ENCODE measurements around the gene STX4.

DNA sequence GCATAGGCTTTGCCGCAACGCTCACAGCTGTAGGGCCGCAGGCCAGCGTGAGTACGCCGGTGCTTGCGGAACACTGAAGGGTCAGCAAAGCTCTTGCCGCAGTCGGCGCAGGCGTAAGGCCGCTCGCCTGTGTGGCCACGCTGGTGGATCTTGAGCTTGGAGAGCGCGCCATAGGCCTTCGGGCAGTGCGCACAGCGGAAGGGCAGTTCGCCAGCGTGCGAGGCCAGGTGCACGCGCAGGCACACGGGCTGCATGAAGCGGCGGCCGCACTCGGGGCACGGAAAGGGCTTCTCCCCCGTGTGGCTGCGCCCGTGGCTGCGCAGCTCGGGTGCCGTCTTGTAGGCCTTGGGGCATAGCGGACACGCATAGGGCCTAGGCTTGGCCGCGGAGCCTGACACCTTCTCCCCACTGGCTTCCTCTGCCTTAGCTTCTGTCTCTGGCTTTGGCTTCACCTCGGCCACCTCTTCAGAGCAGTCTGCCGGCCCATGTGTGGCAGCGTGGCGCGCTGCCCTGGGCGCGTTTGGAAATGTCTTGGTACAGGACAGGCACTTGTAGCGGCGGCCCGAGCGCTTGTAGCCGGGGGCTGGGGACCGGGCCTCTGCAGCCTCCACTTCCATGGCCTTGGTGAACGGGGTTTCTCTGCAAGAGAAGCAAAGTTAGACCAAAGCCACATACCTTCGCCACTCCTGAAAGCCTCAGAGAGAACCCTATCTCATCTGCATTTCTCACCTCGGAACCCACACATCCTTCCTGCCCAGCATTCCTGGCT lies 30.7 kb downstream of the STX4 start:
- TF ChIP-seq, protein P1, sequence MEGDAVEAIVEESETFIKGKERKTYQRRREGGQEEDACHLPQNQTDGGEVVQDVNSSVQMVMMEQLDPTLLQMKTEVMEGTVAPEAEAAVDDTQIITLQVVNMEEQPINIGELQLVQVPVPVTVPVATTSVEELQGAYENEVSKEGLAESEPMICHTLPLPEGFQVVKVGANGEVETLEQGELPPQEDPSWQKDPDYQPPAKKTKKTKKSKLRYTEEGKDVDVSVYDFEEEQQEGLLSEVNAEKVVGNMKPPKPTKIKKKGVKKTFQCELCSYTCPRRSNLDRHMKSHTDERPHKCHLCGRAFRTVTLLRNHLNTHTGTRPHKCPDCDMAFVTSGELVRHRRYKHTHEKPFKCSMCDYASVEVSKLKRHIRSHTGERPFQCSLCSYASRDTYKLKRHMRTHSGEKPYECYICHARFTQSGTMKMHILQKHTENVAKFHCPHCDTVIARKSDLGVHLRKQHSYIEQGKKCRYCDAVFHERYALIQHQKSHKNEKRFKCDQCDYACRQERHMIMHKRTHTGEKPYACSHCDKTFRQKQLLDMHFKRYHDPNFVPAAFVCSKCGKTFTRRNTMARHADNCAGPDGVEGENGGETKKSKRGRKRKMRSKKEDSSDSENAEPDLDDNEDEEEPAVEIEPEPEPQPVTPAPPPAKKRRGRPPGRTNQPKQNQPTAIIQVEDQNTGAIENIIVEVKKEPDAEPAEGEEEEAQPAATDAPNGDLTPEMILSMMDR (IDR thresholded peaks at IDR 0.05), result no peak
- no peak for TF ChIP-seq POLR2A (IDR thresholded peaks at IDR 0.05)
- TF ChIP-seq EP300 (IDR thresholded peaks at IDR 0.05), result no peak
